Measurements from ENCODE around the gene MEGF8.

The MEGF8 gene

GRCh38 chr19:42366673-42367072 lies 41.2 kb downstream of the MEGF8 start:
- no peak for TF ChIP-seq FOXP2 (optimal IDR thresholded peaks at IDR 0.05; ENCODE audit: borderline replicate concordance, extremely low read depth, extremely low read length, insufficient read depth)

- TF ChIP-seq FOXP2 (optimal IDR thresholded peaks at IDR 0.05; ENCODE audit: borderline replicate concordance, extremely low read depth, extremely low read length, insufficient read depth) (no peak), REST (IDR thresholded peaks at IDR 0.05; ENCODE audit: insufficient read depth in 1 of 2, low read depth in 2 of 2, low read length in 2 of 2) (no peak), POLR2AphosphoS5 (IDR thresholded peaks at IDR 0.05; ENCODE audit: low read depth, low read length) (no peak), TAF1 (IDR thresholded peaks at IDR 0.05; ENCODE audit: borderline replicate concordance, insufficient read depth, low read length) (no peak), SIN3A (IDR thresholded peaks at IDR 0.05; ENCODE audit: borderline replicate concordance, insufficient read depth, low read length) (no peak)
Measured at GRCh38 chr19:42367929-42368328, 42.5 kb downstream of the MEGF8 start.

GRCh38 chr19:42368360-42368759 lies 42.9 kb downstream of the MEGF8 start:
- TF ChIP-seq REST (IDR thresholded peaks at IDR 0.05; ENCODE audit: insufficient read depth in 1 of 2, low read depth in 2 of 2, low read length in 2 of 2), result no peak
- no peak for TF ChIP-seq TAF1 (IDR thresholded peaks at IDR 0.05; ENCODE audit: borderline replicate concordance, insufficient read depth, low read length)
- TF ChIP-seq FOXP2 (optimal IDR thresholded peaks at IDR 0.05; ENCODE audit: borderline replicate concordance, extremely low read depth, extremely low read length, insufficient read depth), result no peak

GRCh38 chr19:42368765-42369164 lies 43.3 kb downstream of the MEGF8 start:
- TF ChIP-seq REST (IDR thresholded peaks at IDR 0.05; ENCODE audit: insufficient read depth in 1 of 2, low read depth in 2 of 2, low read length in 2 of 2), result no peak
- TF ChIP-seq POLR2AphosphoS5 (IDR thresholded peaks at IDR 0.05; ENCODE audit: low read depth, low read length), result no peak
- no peak for TF ChIP-seq FOXP2 (optimal IDR thresholded peaks at IDR 0.05; ENCODE audit: borderline replicate concordance, extremely low read depth, extremely low read length, insufficient read depth)
- TF ChIP-seq SIN3A (IDR thresholded peaks at IDR 0.05; ENCODE audit: borderline replicate concordance, insufficient read depth, low read length), result no peak
- no peak for TF ChIP-seq TAF1 (IDR thresholded peaks at IDR 0.05; ENCODE audit: borderline replicate concordance, insufficient read depth, low read length)

- TF ChIP-seq SIN3A (IDR thresholded peaks at IDR 0.05; ENCODE audit: borderline replicate concordance, insufficient read depth, low read length) (no peak), REST (IDR thresholded peaks at IDR 0.05; ENCODE audit: insufficient read depth in 1 of 2, low read depth in 2 of 2, low read length in 2 of 2) (no peak), TAF1 (IDR thresholded peaks at IDR 0.05; ENCODE audit: borderline replicate concordance, insufficient read depth, low read length) (no peak), FOXP2 (optimal IDR thresholded peaks at IDR 0.05; ENCODE audit: borderline replicate concordance, extremely low read depth, extremely low read length, insufficient read depth) (no peak), POLR2AphosphoS5 (IDR thresholded peaks at IDR 0.05; ENCODE audit: low read depth, low read length) (no peak)
Measured at GRCh38 chr19:42369433-42370067, 44.1 kb downstream of the MEGF8 start.

Measured in PFSK-1 (cell line).